Stimulated activated CD8-positive, alpha-beta memory T cell treated with anti-CD3 and anti-CD28 coated beads, Interleukin-4, amount 100 ng/mL, for 1 hour (primary cell): ENCODE measurements around the gene EPB41L3.
"Not testable (repeated sequence)": the region's sequence is repeated elsewhere in the genome, so short reads cannot be mapped to it uniquely, and the experiment has no call there.

Experiments used
- DNase-seq, 2 donors: peaks; one replicate each; pipeline ENCODE4 v3.0.0-alpha.2; 2020; ENCODE audit warnings: low read depth in 2 of 2, low spot score in 1 of 2

EPB41L3 gene

DNA sequence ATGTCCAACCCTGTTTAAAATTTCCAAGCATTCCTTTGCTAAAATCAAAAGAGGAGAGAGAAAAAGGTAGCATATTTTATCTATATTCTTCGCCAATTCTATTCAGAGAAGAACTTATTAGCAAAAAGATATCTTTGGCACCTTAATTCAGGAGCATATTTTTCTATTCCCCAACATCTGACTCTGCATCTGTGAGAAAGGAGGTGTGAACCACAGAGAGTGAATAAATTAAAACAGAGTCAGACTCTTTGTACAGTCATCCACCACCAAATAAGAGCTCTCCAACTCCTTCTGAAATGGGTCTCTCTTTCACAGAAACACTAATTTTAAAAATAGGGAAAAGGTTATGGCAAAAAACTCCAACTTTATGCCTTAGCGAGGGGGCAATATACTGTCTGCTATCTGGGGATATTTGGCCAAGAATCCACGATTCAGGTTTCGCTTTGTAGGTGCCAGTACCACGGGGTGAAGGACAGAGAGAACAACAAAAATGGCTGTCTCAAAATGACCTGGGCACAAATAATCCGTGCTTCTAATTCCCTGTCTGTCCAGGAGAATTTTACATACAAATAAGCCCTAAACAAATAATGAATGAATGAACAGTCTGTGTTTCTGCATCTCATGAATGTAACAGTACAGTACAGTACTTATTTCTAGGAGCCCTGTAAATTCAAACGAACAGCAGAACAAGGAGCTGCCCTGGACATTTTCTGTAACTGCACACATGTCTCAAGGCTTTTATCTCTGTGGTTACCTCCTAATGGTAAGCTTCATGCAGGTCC is 43.4 kb downstream of the EPB41L3 start:
- DNase-seq = no peak

- no peak for DNase-seq
These were observed 45.3 kb downstream of the EPB41L3 start for GRCh38 chr18:5498452-5498851.

DNA sequence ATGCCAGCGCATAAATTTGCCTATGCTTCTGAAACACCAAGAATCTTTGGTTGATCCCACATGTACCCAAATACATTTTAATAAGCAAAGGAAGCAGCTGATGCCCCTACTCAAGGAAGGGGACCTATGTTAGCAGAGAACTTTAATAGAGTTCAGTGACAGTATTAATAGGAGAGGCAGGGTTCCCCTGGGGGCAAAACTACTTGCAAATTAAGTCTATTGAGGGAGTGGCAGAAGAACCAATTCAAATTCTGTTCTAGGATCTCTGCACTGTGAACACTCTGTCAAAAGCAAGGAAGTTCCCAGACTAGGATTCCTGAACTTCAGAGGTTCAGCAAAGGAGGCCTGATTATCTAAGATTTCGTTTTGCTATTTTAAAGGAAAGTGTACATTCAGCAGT is 47.5 kb downstream of the EPB41L3 start:
- no peak for DNase-seq

GRCh38 chr18:5490753-5491480 is 52.9 kb downstream of the EPB41L3 start:
- DNase-seq = no peak

- DNase-seq = no peak
These were observed 55.0 kb downstream of the EPB41L3 start for GRCh38 chr18:5488844-5489243.

- DNase-seq = not testable (repeated sequence)
These were observed 55.8 kb downstream of the EPB41L3 start for GRCh38 chr18:5488044-5488443.

DNA sequence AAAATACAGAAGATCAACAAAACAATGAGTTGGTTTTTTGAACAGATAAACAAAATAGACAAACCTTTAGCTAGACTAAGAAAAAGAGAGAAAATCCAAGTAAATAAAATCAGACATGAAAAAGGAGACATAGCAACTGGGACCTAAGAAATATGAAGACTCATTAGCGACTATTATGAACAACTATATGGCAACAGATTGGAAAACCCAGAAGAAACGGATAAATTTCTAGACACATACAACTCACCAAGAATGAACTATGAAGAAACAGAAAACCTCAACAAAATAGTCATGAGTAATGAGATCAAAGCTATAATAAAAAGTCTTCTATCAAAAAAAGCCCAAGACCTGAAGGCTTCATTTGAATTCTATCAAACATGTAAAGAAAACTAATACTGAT is 59.3 kb downstream of the EPB41L3 start:
- no peak for DNase-seq

DNA sequence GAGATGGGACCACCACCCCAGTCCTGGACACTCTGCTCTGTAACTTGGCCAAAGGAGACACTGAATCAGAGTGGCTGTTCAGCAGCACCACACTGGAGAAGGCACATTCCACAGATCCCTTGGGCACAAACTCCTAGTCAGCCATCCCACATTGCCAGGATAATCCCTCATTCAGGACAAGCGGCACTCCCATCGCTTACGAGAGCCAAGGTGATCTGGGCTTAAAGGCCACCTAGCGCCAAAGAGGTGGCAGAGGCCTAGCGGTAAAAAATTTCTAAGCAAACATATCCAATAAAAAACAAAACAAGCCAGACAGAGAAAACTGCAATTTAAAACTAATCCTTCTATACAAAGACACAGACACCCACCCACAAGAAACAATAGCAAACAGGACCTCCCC is 62.2 kb downstream of the EPB41L3 start:
- no peak for DNase-seq

DNA sequence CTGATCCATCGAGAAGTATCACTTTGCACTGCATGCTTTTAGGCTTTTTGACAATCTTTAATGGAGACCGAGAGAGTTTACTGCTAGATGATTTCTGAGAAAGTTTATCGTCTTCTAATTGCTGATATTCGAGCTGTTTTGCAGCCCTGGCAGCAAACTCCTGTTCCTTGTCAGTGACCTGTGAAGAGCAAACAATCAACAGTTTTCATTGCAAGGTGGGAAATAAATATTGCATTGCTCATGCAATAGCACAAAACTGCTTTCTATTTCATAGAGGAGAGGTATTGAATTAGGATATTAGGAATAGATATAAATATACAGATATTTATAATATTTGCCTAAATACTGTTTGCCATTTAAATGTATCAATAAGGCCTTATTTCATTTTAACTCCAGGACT is 65.5 kb downstream of the EPB41L3 start:
- no peak for DNase-seq

DNA sequence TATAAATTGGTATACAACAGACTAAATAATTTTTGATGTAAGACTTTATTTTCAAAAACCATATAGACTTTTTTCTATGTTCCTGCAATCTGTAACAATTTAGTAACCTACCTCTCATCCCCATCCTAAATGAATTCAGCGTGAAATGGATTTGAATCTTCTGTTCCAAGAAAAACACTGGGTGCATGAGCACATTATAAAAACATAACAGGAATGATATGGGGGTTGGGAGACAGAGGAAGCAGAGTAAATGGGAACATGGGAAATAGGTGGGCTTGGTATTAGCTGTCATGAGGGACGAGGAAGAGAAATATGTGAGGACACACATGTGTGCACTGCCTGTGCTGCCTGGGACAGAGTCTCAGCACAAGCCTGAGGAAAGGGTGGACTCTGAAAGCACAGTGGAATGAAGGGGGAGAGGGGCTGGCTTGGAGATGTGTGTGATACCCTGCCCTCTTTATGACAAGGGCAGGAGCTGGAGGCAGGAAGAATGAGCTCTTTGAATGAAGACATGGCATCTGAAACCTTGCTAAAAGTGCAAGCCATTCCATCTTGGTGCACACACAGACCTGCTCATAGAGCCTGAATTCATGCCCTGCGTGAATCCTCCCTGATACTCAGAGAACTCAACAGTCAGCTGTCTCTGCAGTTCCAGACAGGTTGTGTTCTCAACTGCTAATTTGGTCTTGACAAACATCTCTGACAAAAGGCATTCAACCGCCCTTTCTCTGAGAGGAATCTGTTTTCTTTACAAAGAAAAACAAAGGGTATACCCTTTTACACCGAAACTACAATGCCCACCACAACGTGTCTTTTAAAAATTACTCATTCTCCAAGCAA is 66.6 kb downstream of the EPB41L3 start:
- DNase-seq = no peak

GRCh38 chr18:5475267-5475666 is 68.5 kb downstream of the EPB41L3 start:
- no peak for DNase-seq

GRCh38 chr18:5469340-5469739 is 74.5 kb downstream of the EPB41L3 start:
- no peak for DNase-seq

DNA sequence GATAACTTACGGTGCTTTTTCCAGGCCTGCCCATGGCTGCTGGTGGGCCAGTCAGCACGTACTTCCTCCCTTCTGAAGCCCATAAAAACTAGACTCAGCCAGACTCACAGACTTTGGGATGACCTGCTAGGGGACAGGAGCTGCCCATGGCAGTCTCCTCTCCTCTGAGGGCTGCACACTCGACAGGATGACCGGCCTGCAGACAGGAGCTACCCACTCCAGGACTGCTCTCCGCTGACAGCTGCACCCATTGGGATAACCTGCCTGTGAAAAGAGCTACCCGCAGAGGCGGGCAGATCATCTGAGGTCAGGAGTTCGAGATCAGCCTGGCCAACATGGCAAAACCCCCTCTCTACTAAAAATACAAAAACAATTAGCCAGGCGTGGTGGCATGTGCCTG is 75.4 kb downstream of the EPB41L3 start:
- no peak for DNase-seq

DNA sequence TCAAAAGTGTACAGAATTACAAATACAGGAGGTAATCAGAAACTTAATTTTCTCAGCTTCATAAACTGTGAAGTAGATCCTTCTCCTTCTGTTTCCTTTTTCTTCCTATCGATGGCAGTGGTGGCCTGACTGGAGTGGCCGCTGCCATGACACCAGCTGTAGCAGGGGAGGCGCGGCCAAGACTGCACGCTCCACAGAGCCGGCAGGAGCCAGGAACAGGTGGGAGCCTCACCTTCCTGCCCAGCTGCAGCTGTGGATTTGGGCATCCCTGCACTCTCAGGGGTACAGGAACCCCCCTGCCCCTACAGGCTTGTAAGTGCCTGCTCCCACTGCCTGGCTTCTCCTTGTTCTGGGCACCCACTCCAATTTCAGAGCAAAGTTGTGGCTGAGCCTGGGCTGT is 76.1 kb downstream of the EPB41L3 start:
- no peak for DNase-seq

GRCh38 chr18:5466256-5466655 is 77.5 kb downstream of the EPB41L3 start:
- DNase-seq = no peak

DNA sequence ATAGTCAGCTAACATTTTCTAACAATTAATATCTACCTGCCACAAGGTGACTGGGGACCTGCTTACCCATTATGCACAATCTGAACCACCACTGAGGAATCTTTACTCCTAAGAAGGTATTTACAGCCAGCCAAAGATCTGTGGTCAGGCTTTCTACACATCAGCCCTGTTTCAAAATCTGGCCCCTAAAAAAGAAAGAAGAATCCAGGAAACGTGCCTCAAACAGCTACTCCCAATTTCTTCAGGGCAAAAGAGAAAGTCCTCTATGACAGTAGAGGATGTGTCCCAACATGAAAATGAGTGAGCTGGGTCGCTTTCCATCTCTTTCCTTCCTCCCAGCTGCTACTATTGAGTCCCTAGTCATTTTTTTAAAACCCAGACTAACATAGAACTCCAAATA is 79.5 kb downstream of the EPB41L3 start:
- no peak for DNase-seq

- no peak for DNase-seq
These were observed 80.0 kb downstream of the EPB41L3 start for GRCh38 chr18:5463831-5464230.

DNA sequence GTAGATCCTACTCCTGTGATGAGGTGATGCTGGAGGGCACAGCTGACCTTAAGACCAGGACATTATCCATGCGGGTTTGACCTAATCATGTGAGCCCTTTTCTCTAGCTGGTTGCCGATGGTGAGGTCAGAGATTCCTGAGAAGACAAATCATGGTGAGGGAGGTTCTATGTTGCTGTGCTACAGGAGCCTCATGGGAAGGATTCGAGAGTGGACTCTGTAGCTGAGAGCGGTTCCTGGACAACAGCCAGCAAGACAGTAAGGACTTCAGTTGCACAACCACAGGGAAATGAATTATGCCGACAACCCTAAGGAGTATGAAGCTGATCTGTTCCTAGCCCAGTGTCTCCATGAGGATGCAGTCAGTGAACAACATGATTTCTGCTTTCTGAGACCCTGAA is 80.4 kb downstream of the EPB41L3 start:
- no peak for DNase-seq

- no peak for DNase-seq
These were observed 81.6 kb downstream of the EPB41L3 start for GRCh38 chr18:5462227-5462626.

- no peak for DNase-seq
These were observed 82.8 kb downstream of the EPB41L3 start for GRCh38 chr18:5461041-5461440.

- no peak for DNase-seq
These were observed 86.3 kb downstream of the EPB41L3 start for GRCh38 chr18:5457462-5457957.
